Hindlimb muscle (tissue), 1 donor: ENCODE results near the gene PPP1R12B. TPM values are rescaled to one million over a fixed set of nuclear protein-coding genes. Genes with fewer than 3 reads are reported as not detected.
"Not testable (repeated sequence)": the region's sequence is repeated elsewhere in the genome, so short reads cannot be mapped to it uniquely, and the experiment has no call there.

ENCODE experiments used
- DNase-seq: peaks from one replicate; pipeline ENCODE4 v3.0.0-alpha.2; 2013
- polyA plus RNA-seq: library from polyadenylated mRNA; unstranded; fragments of 120-200 nt; gene quantifications from one replicate; pipeline ENCODE4 v1.2.1, GENCODE V29; 2013; ENCODE audit not compliant: insufficient read length

The PPP1R12B gene
- polyA plus RNA-seq, 1 donor: 75.6 TPM

- no peak for DNase-seq
These were observed 267.9 kb downstream of the PPP1R12B start for GRCh38 chr1:202616355-202616915.

- DNase-seq: not testable (repeated sequence)
These were observed 270.5 kb downstream of the PPP1R12B start for GRCh38 chr1:202619012-202619411.

GRCh38 chr1:202619505-202619904, 271.0 kb downstream of the PPP1R12B start:
- no peak for DNase-seq

GRCh38 chr1:202620036-202620435, 271.5 kb downstream of the PPP1R12B start:
- not testable (repeated sequence) for DNase-seq

- DNase-seq: no peak
These were observed 272.9 kb downstream of the PPP1R12B start for GRCh38 chr1:202621446-202621845.

- no peak for DNase-seq
These were observed 273.9 kb downstream of the PPP1R12B start for GRCh38 chr1:202622388-202622787.

- DNase-seq: no peak
These were observed 274.6 kb downstream of the PPP1R12B start for GRCh38 chr1:202623075-202623474.

- not testable (repeated sequence) for DNase-seq
These were observed 275.0 kb downstream of the PPP1R12B start for GRCh38 chr1:202623476-202623875.

- no peak for DNase-seq
These were observed 275.7 kb downstream of the PPP1R12B start for GRCh38 chr1:202624088-202624780.

GRCh38 chr1:202624781-202625108, 276.2 kb downstream of the PPP1R12B start:
- no peak for DNase-seq

- no peak for DNase-seq
These were observed 277.2 kb downstream of the PPP1R12B start for GRCh38 chr1:202625416-202626360.

- DNase-seq: not testable (repeated sequence)
These were observed 278.5 kb downstream of the PPP1R12B start for GRCh38 chr1:202627036-202627435.

- DNase-seq: no peak
These were observed 279.5 kb downstream of the PPP1R12B start for GRCh38 chr1:202627841-202628565.

GRCh38 chr1:202628646-202629215, 280.2 kb downstream of the PPP1R12B start:
- no peak for DNase-seq

- not testable (repeated sequence) for DNase-seq
These were observed 280.8 kb downstream of the PPP1R12B start for GRCh38 chr1:202629257-202629811.

- DNase-seq: not testable (repeated sequence)
These were observed 281.6 kb downstream of the PPP1R12B start for GRCh38 chr1:202630096-202630495.

GRCh38 chr1:202630541-202630940, 282.0 kb downstream of the PPP1R12B start:
- DNase-seq: no peak

- no peak for DNase-seq
These were observed 282.8 kb downstream of the PPP1R12B start for GRCh38 chr1:202631076-202631923.

GRCh38 chr1:202632241-202632640, 283.7 kb downstream of the PPP1R12B start:
- DNase-seq: no peak

- DNase-seq: not testable (repeated sequence)
These were observed 287.7 kb downstream of the PPP1R12B start for GRCh38 chr1:202636171-202636570.
